ENCODE data around the gene MYL2.

Gene MYL2

DNA sequence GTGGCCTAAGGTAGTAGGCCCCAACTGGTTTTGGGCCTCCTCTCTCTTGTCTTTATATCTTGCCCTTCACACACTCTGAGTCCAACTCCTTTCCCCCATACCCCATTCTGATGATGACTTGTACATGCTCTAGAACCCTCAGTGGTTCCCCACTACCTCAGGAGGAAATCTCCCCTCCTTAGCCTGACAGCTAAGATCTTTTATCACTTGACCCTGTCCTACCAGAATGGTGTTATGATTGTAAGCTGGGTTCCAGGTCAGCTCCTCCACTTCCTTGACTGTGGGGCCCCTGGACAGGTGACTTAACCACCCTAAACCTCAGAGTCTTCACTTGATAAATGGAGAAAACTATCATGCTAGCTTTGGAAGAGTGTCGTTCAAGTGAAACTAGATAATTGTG is 9.4 kb upstream of the MYL2 start:
- DNase-seq = no peak

DNA sequence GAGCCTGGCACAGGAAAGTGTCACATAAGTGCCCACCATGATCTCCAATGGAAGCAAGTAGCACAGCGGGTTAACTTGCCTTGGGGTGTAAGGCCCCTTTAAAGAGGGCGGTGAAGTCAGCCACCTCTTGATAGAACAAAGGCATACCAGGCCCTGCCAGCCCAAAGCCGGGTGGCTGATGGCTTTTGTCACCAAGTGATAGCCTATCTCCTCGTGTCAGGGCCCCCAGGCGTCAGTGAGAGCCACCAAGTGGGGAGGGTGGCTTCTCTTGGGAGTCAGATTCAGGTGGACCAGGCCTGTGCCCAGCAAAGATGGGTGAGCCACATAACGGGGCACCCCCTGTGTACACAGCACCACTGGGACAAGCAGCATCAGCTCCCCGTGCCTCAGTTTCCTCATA is 8.3 kb upstream of the MYL2 start:
- DNase-seq = no peak

DNA sequence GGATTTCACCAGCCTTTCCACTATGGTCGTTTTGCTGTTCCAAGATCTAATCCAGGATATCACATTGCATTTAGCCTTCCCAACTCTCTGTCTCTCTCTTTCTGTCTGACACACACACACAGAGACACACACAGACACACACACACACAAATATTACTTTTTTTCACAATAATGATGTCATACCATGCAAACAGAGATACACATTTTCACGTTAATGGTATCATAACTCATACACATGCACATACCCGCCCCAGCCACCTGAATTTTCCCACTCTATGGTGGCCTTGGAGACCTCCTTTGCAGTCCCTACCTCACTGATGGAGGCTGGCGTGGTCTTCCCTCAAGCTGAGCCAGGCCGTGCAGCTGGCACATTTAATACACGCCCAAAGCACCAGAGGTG is 7.2 kb upstream of the MYL2 start:
- DNase-seq = no peak

DNA sequence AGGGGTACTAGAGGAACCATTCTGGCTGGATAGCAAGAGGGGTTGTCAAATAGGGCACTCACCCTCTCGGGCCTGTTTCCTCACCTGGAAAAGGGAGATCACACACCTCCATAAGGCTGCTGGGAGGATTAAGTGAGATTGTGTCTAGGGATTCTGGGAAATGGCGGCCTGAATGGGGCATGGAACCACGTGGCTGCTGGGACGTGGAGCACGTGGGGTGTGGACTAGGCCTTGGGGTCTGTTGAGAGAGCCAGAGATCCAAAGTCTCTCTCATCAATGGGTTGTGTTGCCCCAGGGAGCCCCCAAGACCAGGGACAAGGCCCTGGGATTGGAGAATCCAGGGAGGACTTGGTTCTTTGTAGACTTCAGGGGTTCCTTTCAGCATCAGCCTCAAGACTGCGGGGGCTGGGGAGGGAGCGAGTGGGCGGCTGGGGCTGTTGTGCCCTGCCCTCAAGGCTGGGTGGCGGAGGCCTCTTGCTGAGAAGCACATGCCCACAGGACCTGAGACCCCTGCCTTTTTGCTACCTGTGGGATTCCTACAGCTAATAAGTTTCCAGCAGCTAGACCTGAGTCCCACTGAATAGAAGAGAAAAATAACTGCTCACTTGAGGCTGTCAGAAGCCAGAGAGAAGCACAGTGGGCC is 3.4 kb upstream of the MYL2 start:
- DNase-seq = no peak

DNA sequence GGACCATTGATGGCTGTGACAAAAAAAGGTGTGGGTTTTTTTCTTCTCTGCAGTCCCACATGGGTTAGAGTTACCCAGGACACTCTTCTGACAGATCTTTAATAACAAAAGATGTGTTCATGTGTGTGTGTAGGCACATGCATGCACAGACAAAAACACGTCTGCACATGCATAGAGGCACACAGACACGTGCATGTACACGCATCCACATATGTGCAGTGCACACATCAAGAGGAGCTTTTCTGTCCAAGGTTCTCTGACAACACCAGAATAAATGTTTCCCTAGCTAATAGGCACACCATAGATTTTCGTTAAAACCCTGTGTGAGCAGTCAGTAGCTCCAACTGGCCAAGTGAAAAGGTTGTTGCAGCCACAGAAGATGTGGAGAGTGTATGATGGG is 2.8 kb upstream of the MYL2 start:
- no peak for DNase-seq

DNA sequence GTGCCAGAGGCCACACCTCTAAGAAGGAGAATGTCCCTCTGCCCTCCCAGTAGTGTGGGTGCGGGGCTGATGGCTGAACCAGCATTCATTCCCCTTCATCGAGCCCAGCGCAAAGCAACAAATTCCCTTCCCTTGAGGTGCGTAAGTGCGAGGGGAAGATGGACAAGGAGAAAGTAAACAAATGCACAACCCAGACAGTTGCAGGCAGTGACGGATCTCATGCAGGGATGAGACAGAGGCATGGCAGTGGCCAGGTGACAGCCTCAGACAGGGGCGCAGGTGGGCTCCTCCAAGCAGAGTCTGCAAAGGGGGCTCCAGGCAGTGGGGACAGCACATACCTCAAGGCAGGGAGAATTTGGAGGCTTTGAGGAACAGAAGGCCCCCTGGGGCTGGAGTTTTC is 2.3 kb upstream of the MYL2 start:
- no peak for DNase-seq

DNA sequence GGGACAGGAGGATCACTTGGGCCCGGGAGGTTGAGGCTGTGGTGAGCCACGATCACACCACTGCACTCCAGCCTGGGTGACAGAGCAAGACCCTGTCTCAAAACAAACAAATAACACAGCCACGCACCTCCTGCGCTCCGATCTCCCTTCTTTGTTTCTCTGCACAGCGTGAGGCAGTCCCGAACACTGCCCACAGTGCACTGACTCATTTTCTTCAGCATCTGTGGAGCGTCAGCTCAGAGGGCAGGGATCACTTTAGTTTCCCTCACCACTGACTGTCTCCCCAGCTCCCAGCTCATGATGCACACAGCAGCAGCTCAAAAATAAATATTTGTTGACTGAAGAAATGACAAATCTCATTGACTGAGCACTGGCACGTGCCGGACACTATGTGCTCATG is 883 bp upstream of the MYL2 start:
- no peak for DNase-seq

DNA sequence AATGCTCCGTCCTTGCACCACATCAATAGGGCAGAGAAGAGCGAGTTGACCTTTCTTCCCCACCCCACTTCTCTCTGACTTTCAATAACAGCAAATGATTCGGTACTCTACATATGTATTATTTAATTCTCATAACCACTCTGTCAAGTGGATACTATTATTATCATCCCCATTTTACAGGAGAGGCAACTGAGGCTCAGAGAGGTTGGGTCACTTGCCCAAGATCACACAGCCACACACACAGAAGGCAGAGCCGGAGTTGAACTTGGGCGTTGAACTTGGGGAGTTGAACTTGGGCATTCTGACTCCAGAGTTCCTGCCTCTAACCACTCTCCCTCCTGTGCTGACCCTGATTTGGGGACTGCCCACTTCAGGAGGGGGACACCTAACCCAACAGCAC is 659 bp downstream of the MYL2 start:
- no peak for DNase-seq

DNA sequence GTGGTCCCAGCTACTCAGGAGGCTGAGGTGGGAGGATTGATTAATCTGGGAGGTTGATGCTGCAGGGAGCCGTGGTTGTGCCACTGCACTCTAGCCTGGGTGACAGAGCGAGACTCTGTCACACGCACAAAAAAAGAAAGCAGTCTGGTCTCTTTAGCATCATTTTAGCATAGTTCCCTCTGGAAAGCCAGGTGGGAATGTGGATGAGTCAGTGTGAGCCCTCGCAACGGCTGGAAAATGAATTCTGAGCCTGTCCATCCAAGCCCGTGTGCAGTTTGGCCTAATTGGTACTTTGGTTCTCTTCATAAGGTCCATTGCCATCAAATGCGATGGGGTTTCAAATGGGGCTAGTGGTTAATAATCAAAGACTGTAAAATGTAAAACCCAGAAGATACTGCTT is 2.4 kb downstream of the MYL2 start:
- DNase-seq = no peak

DNA sequence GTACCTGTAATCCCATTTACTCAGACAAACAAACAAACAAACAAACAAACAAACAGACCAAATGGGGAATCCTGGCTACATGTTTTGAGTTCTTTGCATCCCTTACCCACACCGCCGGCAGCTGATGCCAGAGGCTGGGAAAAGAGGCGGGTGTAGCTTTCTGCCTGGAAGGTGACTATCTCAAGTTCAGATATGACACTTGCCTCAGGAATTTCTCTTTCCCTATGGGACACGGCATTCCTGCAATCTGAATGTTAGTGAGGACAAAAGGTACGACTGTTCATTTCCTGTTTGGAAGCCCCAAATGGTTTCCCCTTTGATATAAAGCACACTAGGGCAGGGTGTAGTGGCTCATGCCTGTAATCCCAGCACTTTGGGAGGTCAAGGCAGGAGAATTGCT is 2.9 kb downstream of the MYL2 start:
- no peak for DNase-seq

DNA sequence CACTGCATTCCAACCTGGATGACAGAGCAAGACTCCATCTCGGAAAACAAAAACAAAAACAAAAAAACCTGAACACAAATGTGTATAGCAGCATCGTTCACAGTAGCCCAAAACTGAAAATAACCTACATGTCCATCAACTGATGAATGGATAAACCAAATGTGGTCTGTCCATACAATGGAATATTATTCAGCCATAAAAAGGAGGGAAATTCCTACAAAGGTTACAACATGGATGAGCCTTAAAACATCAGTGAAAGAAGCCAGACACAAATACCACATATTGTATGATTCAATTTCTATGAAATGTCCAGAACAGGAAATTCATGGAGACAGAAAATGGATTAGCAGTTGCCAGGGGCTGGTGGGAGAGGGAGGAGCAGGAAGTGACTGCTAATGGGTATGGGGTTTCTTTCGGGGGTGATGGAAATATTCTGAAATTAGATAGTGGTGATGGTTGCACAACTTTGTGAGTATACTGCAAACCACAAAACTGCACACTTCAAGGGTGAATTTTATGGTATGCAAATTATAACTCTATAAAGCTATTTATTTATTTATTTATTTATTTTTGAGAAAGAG is 4.0 kb downstream of the MYL2 start:
- no peak for DNase-seq

DNA sequence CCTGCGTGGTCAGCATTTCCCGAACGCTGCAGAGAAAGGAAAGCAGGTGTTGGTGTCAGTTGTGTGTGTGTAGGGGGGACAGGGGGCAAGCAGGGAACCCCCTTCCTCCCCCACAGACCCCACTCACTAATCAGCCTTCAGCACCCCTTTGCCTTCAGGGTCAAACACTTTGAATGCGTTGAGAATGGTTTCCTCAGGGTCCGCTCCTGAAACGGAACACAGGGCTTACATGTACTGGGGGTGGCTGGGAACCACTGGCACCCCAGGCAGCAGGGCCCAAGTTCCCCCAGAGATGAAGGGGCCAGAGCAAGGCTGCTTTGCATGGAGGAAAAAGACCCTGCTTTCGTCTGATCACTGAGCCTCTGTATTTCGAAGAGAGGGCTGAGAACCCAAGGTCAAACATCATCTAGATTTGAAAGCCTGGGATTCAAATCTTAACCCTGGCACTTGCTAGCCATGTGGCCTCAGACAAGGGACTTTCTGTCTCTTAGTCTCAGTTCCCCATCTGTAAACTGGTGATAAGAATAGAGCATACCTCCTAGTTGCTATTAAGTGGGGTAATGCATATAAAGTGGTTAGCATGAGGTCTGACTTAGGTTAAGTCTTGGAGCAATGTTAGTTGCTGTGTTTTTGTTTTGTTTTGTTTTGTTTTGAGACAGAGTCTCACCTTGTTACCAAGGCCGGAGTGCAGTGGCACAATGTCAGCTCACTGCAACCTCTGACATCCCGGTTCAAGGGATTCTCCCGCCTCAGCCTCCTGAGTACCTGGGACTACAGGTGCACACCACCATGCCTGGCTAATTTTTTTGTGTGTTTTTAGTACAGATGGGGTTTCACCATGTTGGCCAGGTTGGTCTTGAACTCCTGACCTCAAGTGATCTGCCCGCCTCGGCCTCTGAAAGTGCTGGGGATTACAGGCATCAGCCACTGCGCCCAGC is 7.0 kb downstream of the MYL2 start:
- no peak for DNase-seq

DNA sequence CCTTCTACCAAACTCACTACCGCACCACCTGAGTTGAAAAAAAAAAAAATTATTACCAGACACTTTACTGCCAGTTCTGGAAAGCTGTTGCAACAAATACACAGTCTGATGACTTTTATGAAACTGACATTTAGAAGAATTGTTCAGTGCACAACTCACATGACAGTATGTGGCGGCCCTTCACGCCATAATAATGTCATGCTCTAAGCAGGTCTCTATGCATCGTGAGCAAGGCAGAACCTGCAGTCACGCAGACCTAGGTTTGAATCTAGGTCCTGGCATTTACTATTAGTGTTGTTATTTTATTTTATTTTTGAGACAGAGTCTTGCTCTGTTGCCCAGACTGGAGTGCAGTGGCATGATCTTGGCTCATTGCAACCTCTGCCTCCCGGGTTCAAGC is 8.1 kb downstream of the MYL2 start:
- no peak for DNase-seq

DNA sequence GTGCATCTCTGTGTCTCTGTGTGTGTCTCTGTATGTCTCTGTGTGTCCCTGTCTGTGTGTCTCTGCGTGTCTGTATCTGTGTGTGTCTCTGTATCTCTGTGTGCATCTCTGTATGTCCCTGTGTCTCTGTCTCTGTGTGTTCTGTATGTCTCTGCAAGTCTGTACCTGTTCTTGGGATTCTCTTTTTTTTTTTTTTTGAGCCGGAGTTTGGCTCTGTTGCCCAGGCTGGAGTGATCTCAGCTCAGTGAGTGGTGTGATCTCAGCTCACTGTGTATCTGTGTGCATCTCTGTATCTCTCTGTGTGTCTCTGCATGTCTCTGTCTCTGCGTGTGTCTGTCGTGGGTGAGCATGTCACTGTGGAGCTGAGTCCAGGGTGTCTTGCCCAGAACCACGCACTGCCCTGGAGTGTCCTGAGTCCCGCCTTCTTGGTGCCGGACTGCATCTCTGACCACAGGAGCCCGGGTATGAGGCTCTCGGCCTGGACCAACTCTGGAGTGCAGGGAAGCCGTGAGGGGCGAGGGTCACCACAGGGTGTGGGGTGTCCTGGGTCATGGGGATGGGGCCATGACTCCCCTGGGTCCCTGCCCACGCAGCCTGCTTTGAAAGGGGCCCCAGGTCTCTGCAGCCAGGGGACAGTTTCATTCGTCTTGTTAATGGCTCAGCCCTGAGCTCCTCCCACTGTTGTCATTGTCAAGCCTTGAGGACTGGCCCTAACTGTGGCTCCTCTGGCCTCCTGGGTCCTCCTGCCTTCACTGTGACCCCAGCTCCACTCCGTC is 11.8 kb downstream of the MYL2 start:
- no peak for DNase-seq

DNA sequence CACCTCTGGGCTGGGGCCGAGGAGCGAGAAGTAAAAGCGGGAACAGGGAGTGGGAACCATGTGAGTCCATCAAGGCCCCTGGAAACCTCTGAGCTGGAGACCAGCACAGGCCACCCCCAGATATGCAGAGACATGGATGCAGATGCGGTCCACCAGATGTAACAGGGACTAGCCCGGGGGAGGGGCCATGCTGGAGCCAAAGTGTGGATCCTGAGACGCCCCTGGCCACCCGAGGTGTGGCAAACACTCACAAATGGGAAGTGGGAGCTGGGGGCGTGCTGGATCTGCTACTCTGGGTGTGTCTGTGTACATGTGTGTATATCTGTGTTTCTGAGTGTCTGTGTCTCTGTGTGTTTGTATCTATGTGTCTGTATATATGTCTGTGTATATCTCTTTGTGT is 12.8 kb downstream of the MYL2 start:
- no peak for DNase-seq

DNA sequence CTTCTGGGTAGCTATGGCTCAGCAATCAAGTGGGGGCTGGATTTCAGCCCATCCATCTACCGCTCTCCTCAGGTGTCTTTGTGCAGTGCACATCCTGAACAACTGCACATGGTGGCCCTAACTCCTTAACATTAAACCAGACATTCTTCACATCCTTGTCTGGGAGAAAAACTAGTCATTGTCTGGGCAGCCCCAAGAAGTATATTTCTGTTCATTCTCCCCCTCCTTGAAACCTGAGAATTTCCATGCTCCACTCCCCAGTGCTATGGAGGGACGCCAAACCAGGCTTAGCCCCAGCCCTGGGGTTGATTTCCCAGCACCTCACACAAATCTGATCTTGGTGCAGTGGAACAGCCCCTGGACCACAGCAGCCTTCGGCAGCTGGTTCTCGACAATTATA is 13.4 kb downstream of the MYL2 start:
- no peak for DNase-seq

DNA sequence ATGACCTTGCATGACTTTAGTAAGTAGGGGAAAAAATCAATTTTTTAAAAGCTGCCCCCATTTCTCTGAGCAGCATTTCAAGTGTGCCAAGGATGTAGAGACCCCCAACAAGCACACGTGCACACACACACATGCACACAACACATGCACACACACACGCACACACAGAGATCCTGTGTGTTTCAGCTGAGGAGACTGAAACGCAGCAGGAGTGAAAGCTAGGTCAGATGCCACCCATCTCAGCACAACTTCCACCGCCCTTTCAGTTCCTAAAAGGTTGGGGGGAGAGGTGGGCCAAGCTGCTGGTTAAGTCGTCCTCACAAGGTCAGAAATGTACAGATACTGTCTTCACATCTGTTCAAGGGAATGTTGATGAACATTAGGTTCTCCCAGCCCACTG is 13.9 kb downstream of the MYL2 start:
- DNase-seq = no peak

DNA sequence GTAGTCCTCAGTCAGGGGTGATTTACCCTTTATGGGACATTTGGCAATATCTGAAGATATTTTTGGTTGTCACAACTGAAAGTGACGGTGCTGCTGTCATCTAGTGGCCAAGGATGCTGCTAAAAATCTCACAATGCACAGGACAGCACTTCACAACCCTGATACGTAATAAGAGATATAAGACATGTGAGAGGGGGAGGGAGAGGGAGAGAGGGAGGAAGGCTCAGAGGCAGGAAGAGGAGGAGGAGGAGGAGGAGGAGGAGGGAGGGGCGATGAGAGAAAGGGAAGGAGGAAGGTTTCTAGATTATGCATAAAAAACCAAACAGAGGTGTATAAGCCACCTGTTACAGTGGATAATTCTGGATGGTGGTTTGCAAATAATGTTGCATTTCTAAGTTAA is 14.3 kb downstream of the MYL2 start:
- no peak for DNase-seq

DNA sequence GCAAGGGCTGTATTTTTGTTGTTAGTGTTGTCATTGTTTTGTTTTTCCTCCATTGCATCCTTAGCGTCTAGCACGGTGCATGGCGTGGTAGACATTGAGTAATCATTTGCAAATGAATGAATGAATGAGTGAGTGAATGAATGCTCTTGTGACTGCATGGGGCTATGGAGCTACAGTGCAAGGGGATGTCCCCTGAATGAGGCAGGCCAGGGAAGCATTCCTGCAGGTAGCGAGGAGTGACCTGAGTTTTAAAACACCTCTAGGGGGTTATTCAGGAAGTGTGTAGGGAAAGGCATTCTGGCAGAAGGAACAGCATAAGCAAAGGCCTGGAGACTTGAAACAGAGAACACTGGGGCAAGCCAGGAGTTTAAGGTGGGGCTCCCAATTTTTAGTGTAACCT is 16.9 kb downstream of the MYL2 start:
- DNase-seq = no peak

DNA sequence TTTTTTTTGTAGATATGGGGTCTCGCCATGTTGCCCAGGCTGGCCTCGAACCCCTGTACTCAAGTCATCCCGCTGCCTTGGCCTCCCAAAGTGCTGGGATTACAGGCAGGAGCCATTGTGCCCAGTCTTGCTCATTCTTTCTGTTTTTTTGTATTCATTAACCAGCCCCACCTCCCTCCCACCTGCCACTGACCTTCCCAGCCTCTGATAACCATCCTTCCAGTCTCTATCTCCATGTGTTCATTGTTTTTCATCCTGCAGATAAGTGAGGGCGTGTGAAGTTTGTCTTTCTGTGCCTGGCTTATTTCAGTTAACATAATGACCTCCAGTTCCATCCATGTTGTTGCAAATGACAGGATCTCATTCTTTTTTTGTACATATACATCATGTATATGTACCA is 19.0 kb downstream of the MYL2 start:
- no peak for DNase-seq

DNA sequence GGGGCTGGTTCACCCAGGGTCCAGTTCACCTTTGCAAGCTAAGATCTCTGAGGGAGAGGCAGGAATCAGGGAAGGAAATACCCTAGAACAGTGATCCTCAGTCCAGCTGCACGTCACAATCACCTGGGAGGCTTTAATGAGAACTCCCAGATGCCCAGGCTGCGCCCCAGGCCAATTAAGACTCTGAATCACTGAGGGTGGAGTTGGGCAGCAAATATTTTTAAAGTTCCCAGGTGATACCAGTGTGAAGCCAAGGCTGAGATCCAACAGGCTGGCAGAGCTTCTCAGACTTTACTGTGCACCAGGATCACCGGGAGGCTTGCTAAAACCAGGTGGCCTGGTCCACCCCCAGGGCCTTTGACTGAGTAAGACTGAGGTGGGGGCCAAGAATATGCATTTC is 23.8 kb downstream of the MYL2 start:
- no peak for DNase-seq

DNA sequence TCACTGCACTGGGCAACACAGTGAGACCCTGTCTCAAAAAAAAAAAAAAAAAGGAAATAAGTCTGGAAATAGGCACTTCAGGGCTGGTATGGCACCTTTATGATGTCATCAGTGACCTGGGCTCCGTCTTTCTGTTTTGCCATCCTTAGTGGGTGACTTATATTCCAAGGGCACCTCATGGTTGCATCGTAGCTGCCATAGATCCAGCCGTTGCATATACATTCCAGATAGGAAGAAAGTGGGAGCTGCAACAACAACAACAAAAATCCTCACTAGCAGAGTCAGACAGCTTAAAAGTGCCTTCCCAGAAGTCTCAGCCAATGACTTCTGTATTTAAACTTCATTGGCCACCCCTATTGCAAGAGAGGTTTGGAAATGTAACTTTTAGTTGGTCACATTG is 26.4 kb downstream of the MYL2 start:
- no peak for DNase-seq

DNA sequence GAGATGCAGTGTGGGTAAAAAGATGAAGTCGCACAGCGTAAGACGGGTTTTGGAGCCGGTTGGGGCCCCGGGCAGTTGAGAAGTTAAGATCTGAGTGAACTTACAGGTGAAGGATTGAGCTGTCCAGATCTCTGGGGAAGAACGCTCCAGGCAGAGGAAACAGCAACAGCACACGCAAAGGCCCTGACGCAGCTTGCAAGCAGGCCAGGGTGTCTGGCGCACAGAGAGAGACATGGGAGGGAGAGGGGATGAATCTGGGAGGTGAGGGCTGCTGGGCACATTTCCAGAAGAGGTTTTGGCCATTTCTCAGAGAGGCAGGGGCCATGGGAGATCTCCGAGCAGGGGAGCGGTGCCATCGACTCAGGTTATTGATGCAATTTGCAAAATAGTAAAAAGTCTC is 31.0 kb downstream of the MYL2 start:
- no peak for DNase-seq

Measured in DMS 273 treated with DMSO at 0.1 percent for 48 hours (cell line).